Liver (tissue), 9 donors: ENCODE measurements around the gene UBR4. TPM values are rescaled to one million over a fixed set of nuclear protein-coding genes. Genes with fewer than 3 reads are reported as not detected.

ENCODE experiments used
- DNase-seq: peaks from one replicate; pipeline ENCODE4 v3.0.0-alpha.2; 2017; ENCODE audit warnings: low spot score
- H3K27ac ChIP-seq, 2 donors: one replicate each; pipeline ENCODE4 v1.7.0; 2013; ENCODE audit warnings: inconsistent platforms in 2 of 2, low read length in 2 of 2, control low read depth in 1 of 2, low read depth in 1 of 2, mild to moderate bottlenecking in 1 of 2
- H3K27me3 ChIP-seq, 4 donors: one replicate each; pipeline versions ENCODE4 v1.6.1 to v1.7.0; 2013; ENCODE audit warnings: low read length in 3 of 4, inconsistent platforms in 1 of 4, mild to moderate bottlenecking in 1 of 4, moderate library complexity in 1 of 4; ENCODE audit not compliant: control insufficient read depth in 4 of 4, insufficient read depth in 4 of 4
- H3K36me3 ChIP-seq, 4 donors: one replicate each; pipeline versions ENCODE4 v1.6.1 to v1.7.0; 2013; ENCODE audit warnings: low read length in 3 of 4, mild to moderate bottlenecking in 3 of 4, low read depth in 1 of 4, moderate library complexity in 1 of 4; ENCODE audit not compliant: control insufficient read depth in 4 of 4, insufficient read depth in 3 of 4
- H3K4me1 ChIP-seq, 4 donors: one replicate each; pipeline versions ENCODE4 v1.6.1 to v1.7.0; 2013; ENCODE audit warnings: low read length in 3 of 4, mild to moderate bottlenecking in 3 of 4, moderate library complexity in 1 of 4; ENCODE audit not compliant: control insufficient read depth in 4 of 4, insufficient read depth in 4 of 4
- H3K4me3 ChIP-seq, 3 donors: one replicate each; pipeline versions ENCODE4 v1.6.1 to v1.7.0; 2013; ENCODE audit warnings: low read length in 3 of 3, control low read depth in 1 of 3, low read depth in 1 of 3, mild to moderate bottlenecking in 1 of 3
- H3K9ac ChIP-seq, 2 donors: one replicate each; pipeline ENCODE4 v1.7.0; 2013; ENCODE audit warnings: low read length in 2 of 2, mild to moderate bottlenecking in 2 of 2, moderate library complexity in 2 of 2, control low read depth in 1 of 2, low read depth in 1 of 2
- H3K9me3 ChIP-seq, 4 donors: one replicate each; pipeline versions ENCODE4 v1.6.1 to v1.7.0; 2013; ENCODE audit warnings: low read length in 3 of 4; ENCODE audit not compliant: control insufficient read depth in 4 of 4
- EGR1 ChIP-seq, 2 donors: IDR thresholded peaks; 2 replicates each; pipeline ENCODE4 v1.6.1; 2016 to 2018; ENCODE audit warnings: antibody characterized with exemption in 2 of 2, low read depth in 2 of 2
- FOXA1 ChIP-seq: IDR thresholded peaks from 2 replicates; pipeline ENCODE4 v1.6.1; 2016; ENCODE audit warnings: antibody characterized with exemption
- FOXA2 ChIP-seq: IDR thresholded peaks from 2 replicates; pipeline ENCODE4 v1.6.1; 2016; ENCODE audit warnings: antibody characterized with exemption
- GABPA ChIP-seq, 2 donors: IDR thresholded peaks in 1 of 2; conservative IDR thresholded peaks in 1 of 2; 2 replicates each; pipeline ENCODE4 v1.6.1; 2016; ENCODE audit warnings: antibody characterized with exemption in 2 of 2, mild to moderate bottlenecking in 1 of 2, moderate library complexity in 1 of 2
- HNF4A ChIP-seq, 2 donors: conservative IDR thresholded peaks; 2 replicates each; pipeline ENCODE4 v1.6.1; 2016; ENCODE audit warnings: antibody characterized with exemption in 2 of 2, mild to moderate bottlenecking in 2 of 2
- HNF4G ChIP-seq: IDR thresholded peaks from 2 replicates; pipeline ENCODE4 v1.6.1; 2016; ENCODE audit warnings: antibody characterized with exemption
- JUND ChIP-seq, 2 donors: IDR thresholded peaks; 2 replicates each; pipeline ENCODE4 v1.6.1; 2016; ENCODE audit warnings: antibody characterized with exemption in 2 of 2
- NR2F2 ChIP-seq: IDR thresholded peaks from 2 replicates; pipeline ENCODE4 v1.6.1; 2016; ENCODE audit warnings: antibody characterized with exemption
- RAD21 ChIP-seq, 2 donors: IDR thresholded peaks; 2 replicates each; pipeline ENCODE4 v1.6.1; 2016; ENCODE audit warnings: antibody characterized with exemption in 2 of 2, mild to moderate bottlenecking in 2 of 2
- RXRA ChIP-seq, 2 donors: IDR thresholded peaks; 2 replicates each; pipeline ENCODE4 v1.6.1; 2017 to 2018; ENCODE audit warnings: antibody characterized with exemption in 2 of 2, mild to moderate bottlenecking in 1 of 2
- SP1 ChIP-seq: IDR thresholded peaks from 2 replicates; pipeline ENCODE4 v1.6.1; 2018; ENCODE audit warnings: antibody characterized with exemption, mild to moderate bottlenecking
- TAF1 ChIP-seq: conservative IDR thresholded peaks from 2 replicates; pipeline ENCODE4 v1.6.1; 2016; ENCODE audit warnings: antibody characterized with exemption, mild to moderate bottlenecking
- YY1 ChIP-seq: IDR thresholded peaks from 2 replicates; pipeline ENCODE4 v1.6.1; 2016; ENCODE audit warnings: antibody characterized with exemption, mild to moderate bottlenecking
- WGBS: extraction: QIAGEN DNeasy Blood & Tissue Kit; methylation state at CpG from one replicate; pipeline ENCODE4 v1.1.7; 2013; 5-methylcytosine and 5-hydroxymethylcytosine counted together
- polyA plus RNA-seq, 2 donors: library from polyadenylated mRNA; stranded (reverse) in 1 of 2; unstranded in 1 of 2; fragments of 200-250 nt in 1 of 2; fragments of >200 nt in 1 of 2; fragmentation: Nextera tagmentation in 1 of 2; extraction: Ambion mirVana in 1 of 2; gene quantifications; one replicate each; pipeline versions ENCODE4 v1.2.1 to v1.2.3, GENCODE V29; 2013 to 2015
- total RNA-seq, 2 donors: library from RNA; depleted of rRNA; stranded (reverse); fragments of >200 nt; gene quantifications; one replicate each; pipeline ENCODE4 v1.2.3, GENCODE V29; 2014
- TF ChIP-seq, protein P1 (sequence below): IDR thresholded peaks from 2 replicates; pipeline ENCODE4 v1.6.1; 2016; ENCODE audit warnings: antibody characterized with exemption, mild to moderate bottlenecking
- TF ChIP-seq, protein P2 (sequence below): IDR thresholded peaks from 2 replicates; pipeline ENCODE4 v1.6.1; 2016; ENCODE audit warnings: antibody characterized with exemption
- TF ChIP-seq, protein P3 (sequence below): fragments of 150-350 bp; IDR thresholded peaks from 2 replicates; pipeline ENCODE4 v1.5.1; 2017; ENCODE audit warnings: improper control_type of control experiment, low read depth, low read length; ENCODE audit not compliant: missing input control
- TF ChIP-seq, protein P4 (sequence below): IDR thresholded peaks from 2 replicates; pipeline ENCODE4 v1.6.1; 2016; ENCODE audit warnings: antibody characterized with exemption
- TF ChIP-seq, protein P5 (sequence below): IDR thresholded peaks from 2 replicates; pipeline ENCODE4 v1.6.1; 2016; ENCODE audit warnings: antibody characterized with exemption
- donor health status: healthy.
- donor health status: healthy.
- donor health status: healthy.
- donor health status: healthy.
- donor health status: healthy.

The UBR4 gene
- total and polyA plus RNA-seq, 4 donors, result 45.4 to 156 (median 86.9) TPM

- Histone ChIP-seq H3K9me3 (no peaks in the 10 kb centered on the region), H3K4me3 (peak overlapping the region; percentile 71 to 93 (median 80)), H3K9ac (peak overlapping the region; percentile 80 to 94), H3K4me1 (peaks cover 5 to 36% (median 26%) of the 10 kb centered on the region in 4 donors), H3K36me3 (peaks cover 0 to 9% (median 5%) of the 10 kb centered on the region in 4 donors), H3K27me3 (no peaks in the 10 kb centered on the region), H3K27ac (peak overlapping the region; percentile 86 to 90)
- 19% methylated on average over 12 of the region's 12 CpGs for WGBS
- no peak for DNase-seq
- TF ChIP-seq SP1 (no peak), RAD21 (IDR thresholded peaks at IDR 0.05) (no peak), NR2F2 (no peak), RXRA (IDR thresholded peaks at IDR 0.05) (no peak), HNF4A (conservative IDR thresholded peaks at IDR 0.05) (no peak), GABPA (IDR thresholded peaks at IDR 0.05 in 1 of 2, conservative IDR thresholded peaks at IDR 0.05 in 1 of 2) (no peak), FOXA2 (no peak), YY1 (no peak), TAF1 (no peak), HNF4G (no peak), FOXA1 (no peak), EGR1 (IDR thresholded peaks at IDR 0.05; ENCODE audit: low read depth in 2 of 2) (no peak), JUND (IDR thresholded peaks at IDR 0.05) (no peak)
- TF ChIP-seq, protein P1, sequence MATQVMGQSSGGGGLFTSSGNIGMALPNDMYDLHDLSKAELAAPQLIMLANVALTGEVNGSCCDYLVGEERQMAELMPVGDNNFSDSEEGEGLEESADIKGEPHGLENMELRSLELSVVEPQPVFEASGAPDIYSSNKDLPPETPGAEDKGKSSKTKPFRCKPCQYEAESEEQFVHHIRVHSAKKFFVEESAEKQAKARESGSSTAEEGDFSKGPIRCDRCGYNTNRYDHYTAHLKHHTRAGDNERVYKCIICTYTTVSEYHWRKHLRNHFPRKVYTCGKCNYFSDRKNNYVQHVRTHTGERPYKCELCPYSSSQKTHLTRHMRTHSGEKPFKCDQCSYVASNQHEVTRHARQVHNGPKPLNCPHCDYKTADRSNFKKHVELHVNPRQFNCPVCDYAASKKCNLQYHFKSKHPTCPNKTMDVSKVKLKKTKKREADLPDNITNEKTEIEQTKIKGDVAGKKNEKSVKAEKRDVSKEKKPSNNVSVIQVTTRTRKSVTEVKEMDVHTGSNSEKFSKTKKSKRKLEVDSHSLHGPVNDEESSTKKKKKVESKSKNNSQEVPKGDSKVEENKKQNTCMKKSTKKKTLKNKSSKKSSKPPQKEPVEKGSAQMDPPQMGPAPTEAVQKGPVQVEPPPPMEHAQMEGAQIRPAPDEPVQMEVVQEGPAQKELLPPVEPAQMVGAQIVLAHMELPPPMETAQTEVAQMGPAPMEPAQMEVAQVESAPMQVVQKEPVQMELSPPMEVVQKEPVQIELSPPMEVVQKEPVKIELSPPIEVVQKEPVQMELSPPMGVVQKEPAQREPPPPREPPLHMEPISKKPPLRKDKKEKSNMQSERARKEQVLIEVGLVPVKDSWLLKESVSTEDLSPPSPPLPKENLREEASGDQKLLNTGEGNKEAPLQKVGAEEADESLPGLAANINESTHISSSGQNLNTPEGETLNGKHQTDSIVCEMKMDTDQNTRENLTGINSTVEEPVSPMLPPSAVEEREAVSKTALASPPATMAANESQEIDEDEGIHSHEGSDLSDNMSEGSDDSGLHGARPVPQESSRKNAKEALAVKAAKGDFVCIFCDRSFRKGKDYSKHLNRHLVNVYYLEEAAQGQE, result no peak
- TF ChIP-seq, protein P2, sequence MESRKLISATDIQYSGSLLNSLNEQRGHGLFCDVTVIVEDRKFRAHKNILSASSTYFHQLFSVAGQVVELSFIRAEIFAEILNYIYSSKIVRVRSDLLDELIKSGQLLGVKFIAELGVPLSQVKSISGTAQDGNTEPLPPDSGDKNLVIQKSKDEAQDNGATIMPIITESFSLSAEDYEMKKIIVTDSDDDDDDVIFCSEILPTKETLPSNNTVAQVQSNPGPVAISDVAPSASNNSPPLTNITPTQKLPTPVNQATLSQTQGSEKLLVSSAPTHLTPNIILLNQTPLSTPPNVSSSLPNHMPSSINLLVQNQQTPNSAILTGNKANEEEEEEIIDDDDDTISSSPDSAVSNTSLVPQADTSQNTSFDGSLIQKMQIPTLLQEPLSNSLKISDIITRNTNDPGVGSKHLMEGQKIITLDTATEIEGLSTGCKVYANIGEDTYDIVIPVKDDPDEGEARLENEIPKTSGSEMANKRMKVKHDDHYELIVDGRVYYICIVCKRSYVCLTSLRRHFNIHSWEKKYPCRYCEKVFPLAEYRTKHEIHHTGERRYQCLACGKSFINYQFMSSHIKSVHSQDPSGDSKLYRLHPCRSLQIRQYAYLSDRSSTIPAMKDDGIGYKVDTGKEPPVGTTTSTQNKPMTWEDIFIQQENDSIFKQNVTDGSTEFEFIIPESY, result no peak
- TF ChIP-seq, protein P3, sequence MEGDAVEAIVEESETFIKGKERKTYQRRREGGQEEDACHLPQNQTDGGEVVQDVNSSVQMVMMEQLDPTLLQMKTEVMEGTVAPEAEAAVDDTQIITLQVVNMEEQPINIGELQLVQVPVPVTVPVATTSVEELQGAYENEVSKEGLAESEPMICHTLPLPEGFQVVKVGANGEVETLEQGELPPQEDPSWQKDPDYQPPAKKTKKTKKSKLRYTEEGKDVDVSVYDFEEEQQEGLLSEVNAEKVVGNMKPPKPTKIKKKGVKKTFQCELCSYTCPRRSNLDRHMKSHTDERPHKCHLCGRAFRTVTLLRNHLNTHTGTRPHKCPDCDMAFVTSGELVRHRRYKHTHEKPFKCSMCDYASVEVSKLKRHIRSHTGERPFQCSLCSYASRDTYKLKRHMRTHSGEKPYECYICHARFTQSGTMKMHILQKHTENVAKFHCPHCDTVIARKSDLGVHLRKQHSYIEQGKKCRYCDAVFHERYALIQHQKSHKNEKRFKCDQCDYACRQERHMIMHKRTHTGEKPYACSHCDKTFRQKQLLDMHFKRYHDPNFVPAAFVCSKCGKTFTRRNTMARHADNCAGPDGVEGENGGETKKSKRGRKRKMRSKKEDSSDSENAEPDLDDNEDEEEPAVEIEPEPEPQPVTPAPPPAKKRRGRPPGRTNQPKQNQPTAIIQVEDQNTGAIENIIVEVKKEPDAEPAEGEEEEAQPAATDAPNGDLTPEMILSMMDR, result no peak
- TF ChIP-seq, protein P4, sequence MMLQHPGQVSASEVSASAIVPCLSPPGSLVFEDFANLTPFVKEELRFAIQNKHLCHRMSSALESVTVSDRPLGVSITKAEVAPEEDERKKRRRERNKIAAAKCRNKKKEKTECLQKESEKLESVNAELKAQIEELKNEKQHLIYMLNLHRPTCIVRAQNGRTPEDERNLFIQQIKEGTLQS, result no peak
- TF ChIP-seq, protein P5, sequence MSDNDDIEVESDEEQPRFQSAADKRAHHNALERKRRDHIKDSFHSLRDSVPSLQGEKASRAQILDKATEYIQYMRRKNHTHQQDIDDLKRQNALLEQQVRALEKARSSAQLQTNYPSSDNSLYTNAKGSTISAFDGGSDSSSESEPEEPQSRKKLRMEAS, result no peak
Observed at GRCh38 chr1:19210772-19211549, 895 bp upstream of the UBR4 start.
